Umbilical cord (tissue), 2 donors: ENCODE measurements around the gene VAV3. TPM values are rescaled to one million over a fixed set of nuclear protein-coding genes. Genes with fewer than 3 reads are reported as not detected.
"Not testable (repeated sequence)": the region's sequence is repeated elsewhere in the genome, so short reads cannot be mapped to it uniquely, and the experiment has no call there.

Source experiments
- DNase-seq: peaks from one replicate; pipeline ENCODE4 v3.0.0-alpha.2; 2015; ENCODE audit warnings: low spot score
- total RNA-seq: library from RNA; depleted of rRNA; stranded (reverse); fragments of >200 nt; gene quantifications from one replicate; pipeline ENCODE4 v1.2.3, GENCODE V29; 2014; ENCODE audit warnings: low replicate concordance; ENCODE audit not compliant: insufficient read depth

Gene VAV3
- total RNA-seq, 1 donor from 2014 or later: 1.9 TPM

GRCh38 chr1:107650825-107651224, 314.2 kb downstream of the VAV3 start:
- DNase-seq: not testable (repeated sequence)

GRCh38 chr1:107649023-107649422, 316.0 kb downstream of the VAV3 start:
- DNase-seq: no peak

- DNase-seq: no peak
These were observed 316.9 kb downstream of the VAV3 start for GRCh38 chr1:107648071-107648470.

DNA sequence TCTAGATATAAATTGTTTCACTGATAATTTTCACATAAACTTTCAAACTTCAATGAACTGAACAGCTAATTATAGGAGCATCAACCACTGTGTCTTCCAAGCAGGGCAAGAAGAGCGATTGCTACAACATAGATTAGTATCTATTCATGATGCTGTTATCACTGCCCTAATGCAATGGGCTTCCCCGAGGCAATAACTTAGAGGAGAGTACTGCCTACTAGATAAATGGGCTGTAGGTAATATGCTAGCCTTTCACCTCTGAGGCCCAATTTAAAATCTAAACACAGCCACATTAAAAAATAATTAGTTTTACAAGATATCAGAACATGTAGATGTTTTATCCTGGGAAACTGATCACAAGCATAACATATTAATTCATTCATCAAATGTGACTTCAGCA, 318.0 kb downstream of the VAV3 start:
- no peak for DNase-seq

DNA sequence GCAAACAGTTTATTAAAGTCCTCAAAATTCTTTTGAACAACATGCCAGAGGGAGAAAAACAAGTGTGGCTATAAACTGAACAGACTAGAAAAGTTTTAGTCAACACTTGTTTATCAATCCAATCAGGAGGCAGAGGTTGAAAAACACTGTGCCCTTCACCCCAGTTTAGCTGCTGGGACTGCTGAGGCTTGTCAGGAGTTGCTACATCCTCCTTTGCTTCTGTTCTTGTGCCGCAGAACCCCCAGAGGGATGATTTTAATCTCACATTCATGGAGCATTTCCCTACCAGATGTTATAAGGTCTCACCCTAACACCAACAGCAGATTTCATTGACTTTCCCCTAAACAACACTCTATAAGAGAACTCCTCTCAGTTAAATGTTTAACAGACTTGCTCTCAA, 321.2 kb downstream of the VAV3 start:
- no peak for DNase-seq

GRCh38 chr1:107640207-107640606, 324.8 kb downstream of the VAV3 start:
- DNase-seq: no peak

DNA sequence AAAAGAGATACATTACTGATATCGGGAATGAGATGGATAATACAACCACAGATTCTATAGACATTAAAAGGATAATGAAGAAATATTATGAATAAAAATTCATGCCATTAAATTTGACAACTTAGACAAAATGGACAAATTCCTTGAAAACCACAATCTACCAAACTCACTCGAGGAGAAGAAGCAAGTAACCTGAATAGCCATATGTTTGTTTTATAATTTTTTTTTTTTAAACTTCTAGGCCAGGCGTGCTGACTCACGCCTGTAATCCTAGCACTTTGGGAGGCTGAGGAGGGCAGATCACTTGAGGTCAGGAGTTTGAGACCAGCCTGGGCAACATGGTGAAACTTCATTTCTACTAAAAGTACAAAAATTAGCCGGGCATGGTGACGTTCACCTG, 327.9 kb downstream of the VAV3 start:
- no peak for DNase-seq

GRCh38 chr1:107633596-107633995, 331.4 kb downstream of the VAV3 start:
- DNase-seq: no peak

DNA sequence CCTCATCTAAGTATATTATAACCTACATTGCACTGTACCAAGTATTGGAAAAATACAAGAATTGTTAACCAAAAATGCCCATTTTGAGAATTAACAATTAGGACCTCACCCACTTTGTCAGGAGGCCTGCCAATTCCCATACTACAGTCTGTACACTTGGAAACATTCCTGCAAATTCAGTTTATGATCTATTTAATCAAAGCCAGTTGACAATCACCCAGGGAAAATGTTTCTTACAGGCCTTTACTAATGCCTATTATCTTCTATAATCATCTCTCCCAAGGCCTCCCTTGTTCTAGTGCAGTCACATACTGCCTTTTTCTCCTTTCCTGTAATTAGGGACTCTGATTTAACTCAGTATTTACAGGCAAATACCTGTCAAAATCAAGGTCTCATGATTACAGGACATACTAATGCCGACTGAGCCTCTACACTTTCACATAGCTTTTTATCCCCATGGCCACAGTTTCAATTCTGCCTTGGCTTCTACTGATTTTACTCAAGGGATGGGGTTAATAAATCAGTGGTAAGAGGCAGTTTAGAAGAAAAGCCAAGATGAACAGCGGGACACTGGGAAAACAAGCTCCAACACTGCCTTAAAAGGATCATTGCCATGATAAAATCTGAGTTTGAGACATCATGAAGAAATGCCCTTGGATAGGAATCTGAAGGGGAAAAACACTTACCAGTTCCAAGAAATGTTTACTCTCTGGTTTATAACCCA, 338.7 kb downstream of the VAV3 start:
- DNase-seq: peak; percentile 9

GRCh38 chr1:107625405-107626029, 339.5 kb downstream of the VAV3 start:
- no peak for DNase-seq

DNA sequence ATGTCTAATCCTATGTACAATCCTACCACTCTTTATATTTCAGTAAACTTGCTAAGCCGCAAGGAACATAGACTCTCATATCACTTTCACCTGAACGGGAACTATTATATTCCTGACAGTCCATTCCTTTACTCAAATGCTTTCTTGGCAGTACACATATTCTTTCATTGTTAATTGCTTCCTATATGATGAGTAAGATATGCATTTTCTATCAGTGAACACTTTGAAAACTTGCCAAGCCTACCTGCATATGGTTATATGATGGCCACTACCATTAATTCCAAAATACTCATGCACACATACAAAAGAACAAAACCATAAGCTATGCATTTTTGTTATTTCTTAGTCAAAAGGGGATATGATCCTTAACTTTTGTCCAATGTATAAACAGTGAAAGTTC, 341.5 kb downstream of the VAV3 start:
- no peak for DNase-seq

DNA sequence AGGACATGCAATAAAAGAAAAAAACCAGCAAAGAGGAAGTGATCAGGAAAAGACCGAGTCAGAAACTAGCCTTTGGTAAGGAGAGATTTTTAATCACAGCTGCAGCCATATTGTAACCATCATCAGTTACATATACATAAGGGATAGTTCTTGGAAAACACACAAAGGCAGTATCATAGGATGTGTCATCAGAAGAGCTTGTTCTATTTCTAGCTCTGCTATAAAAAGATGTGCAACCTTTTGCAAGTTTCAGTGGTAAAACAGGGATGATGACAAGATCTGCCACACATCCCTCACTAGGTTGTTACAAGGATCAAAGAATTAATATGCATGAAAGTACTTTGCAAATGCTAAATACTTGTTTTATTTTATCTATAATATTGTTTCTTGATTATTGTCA, 342.0 kb downstream of the VAV3 start:
- peak; percentile 14 for DNase-seq

DNA sequence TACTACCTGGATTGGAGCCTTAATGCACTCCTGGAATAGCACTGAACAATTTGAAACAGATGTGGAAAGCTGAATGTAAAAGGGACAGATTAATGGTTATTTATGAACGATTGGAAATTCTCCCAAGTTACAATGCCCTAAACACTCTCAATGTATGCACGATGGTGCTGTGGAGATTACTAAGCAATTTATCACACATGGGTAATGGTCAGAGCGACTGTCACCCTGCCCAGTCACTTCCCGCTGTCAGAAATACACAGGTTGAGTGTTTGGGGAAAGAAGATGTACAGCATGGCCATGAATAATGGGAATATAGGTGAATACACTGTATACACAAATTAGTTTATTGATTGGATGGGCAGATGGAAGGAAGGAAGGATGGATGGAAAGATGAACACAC, 342.4 kb downstream of the VAV3 start:
- DNase-seq: no peak

- DNase-seq: no peak
These were observed 344.2 kb downstream of the VAV3 start for GRCh38 chr1:107620753-107621152.

DNA sequence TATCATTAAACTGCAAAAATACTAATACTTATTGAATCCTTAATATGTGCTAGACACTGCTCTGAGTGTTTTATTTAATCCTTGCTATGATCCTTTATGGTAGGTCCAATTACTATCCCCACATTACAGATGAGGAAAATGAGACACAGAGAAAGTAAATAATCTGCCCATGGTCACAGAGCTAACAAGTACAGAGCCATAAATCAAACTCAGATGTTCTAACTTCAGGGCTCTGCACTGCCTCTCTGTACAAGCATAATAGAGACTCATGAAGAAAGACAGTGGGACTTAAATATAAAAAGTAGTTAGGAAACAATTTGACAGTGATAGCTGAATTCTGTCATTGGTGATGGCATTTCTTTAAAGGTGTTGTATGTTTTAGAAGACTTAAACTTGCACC, 346.4 kb downstream of the VAV3 start:
- DNase-seq: no peak

DNA sequence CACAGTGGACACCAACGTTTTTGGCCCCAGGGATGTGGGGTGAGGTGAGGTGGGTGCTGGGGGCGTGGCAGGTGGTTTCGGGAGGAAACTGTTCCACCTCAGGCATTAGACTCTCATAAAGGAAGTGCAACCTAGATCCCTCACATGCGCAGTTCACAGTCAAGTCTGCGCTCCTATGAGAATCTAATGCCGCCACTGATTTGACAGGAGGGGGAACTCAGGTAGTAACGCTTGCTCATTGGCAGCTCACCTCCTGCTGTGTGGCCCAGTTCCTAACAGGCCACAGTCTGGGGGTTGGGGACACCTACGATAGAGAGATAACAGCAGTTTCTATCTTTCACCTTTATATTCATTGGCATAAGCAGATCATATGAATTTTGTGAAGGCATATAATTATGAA, 347.1 kb downstream of the VAV3 start:
- no peak for DNase-seq

DNA sequence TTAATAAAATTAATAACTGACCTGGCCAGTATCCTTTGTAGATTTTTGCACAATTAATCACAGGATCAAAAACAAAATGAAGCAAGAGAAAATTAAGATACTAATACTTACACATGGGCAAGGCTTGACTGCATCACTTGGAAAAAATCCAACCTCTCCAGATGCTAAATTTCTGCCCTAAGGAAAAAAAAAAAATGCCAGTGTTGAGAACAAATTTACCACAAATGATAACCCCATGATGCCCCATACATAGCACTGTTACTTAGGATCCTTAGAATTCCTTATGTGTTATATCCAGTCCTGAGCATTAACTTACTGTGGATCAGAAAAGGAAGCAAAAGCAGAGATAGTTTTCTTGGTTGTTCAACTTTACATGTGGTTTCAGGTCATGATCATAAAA, 347.5 kb downstream of the VAV3 start:
- DNase-seq: no peak

- no peak for DNase-seq
These were observed 355.2 kb downstream of the VAV3 start for GRCh38 chr1:107609808-107610207.

- DNase-seq: no peak
These were observed 360.2 kb downstream of the VAV3 start for GRCh38 chr1:107604825-107605224.

DNA sequence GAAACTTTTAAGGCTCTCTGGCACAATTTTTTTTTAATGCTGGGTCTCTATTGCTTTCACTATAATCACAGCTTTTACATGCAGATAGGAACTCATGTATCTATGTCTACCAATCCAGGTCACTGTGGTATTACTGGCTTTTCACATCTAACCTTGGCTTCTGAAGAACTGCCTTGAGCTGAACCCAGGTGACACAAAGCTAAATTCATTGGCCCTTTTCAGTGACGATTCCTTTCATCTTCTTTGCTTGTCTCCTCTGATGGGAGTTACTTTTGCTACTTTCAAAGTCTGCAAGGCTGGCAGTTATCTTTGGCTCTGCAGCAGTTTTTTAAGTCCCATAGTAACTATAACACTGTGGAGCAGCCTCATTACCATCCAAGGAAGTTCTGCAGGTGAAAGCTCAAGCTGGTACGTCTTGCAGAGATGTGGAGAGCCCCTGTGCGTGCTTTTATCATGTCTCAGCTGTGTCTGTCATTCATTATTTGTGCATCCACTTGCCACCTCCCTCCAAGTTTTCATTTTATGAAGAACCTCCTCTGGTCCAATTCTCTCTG, 364.3 kb downstream of the VAV3 start:
- no peak for DNase-seq

DNA sequence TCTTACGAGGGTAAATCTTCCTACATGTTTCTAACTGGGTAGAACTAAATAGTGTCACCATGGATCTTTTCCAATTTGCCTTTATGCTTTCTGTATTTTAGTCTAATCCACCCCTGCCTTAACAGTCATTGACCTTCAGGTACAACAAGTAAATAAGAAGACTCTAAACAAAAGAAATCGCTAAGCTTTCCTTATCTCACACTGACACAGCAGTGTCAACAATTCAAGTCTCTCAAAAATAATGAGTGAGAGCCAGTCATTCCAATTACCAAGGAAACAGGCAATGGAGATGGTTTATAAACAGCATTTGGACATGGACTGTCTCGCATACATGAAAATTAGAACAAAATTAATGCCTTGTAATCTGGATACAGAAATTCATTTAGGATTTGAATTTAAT, 365.8 kb downstream of the VAV3 start:
- DNase-seq: no peak

DNA sequence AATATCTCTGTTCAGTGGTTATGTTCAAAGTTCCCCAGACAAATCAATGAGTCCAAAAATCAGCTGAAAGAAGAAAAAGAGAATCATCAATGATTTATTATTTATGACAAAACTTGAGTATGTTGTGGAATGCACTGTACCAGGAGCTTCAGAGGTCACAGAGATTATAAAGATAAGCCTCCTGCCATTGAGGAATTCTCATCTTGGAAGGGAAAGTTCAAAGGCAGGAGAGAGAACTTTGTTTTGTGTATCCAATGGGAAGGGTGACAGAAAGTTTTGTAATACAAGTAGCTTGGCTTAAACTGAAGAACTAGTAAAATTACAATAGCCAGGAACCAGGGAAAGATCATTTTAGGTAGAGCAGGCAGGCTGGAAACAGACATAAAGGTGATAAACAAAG, 367.7 kb downstream of the VAV3 start:
- DNase-seq: no peak

DNA sequence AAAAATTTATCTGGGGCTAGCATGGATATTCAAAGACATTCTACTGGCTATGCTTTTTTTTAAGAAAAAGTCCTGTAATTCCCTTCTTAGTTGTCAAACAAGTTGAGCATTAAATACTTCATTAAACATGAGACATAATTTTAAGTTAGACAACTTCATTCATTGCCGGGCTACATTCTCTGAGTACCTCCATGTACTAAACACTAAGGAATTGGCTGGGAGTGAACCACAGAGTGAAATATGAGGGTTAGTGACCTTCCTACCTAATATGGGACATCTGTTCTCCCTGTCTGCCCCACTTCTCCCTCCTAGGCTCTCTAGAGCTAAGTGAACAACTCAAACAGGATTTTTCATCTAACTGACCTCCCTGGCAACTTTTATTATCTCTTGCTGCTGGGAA, 370.4 kb downstream of the VAV3 start:
- no peak for DNase-seq
